Nephron (organoid): Measurements from ENCODE around the gene SERPINA10.
"Not testable (repeated sequence)": the region's sequence is repeated elsewhere in the genome, so short reads cannot be mapped to it uniquely, and the experiment has no call there.

ENCODE experiments used
- H3K27ac Mint-ChIP-seq, 3 experiments: 2 replicates each; pipeline ENCODE4 v1.8.0; 2020; ENCODE audit warnings: mixed read lengths in 3 of 3, mild to moderate bottlenecking in 2 of 3, moderate library complexity in 1 of 3
- H3K27me3 Mint-ChIP-seq: 2 replicates; pipeline ENCODE4 v1.8.0; 2021; ENCODE audit warnings: low read depth, mild to moderate bottlenecking, moderate library complexity, mixed read lengths
- H3K36me3 Mint-ChIP-seq: 2 replicates; pipeline ENCODE4 v1.8.0; 2020; ENCODE audit warnings: low read depth, mixed read lengths
- H3K4me1 Mint-ChIP-seq: 2 replicates; pipeline ENCODE4 v1.8.0; 2020; ENCODE audit warnings: mixed read lengths
- H3K4me3 Mint-ChIP-seq, 3 experiments: 2 replicates each; pipeline ENCODE4 v1.8.0; 2020; ENCODE audit warnings: mild to moderate bottlenecking in 3 of 3, mixed read lengths in 3 of 3, moderate library complexity in 2 of 3
- H3K9me3 Mint-ChIP-seq: 2 replicates; pipeline ENCODE4 v1.8.0; 2020; ENCODE audit warnings: mixed read lengths
- TF ChIP-seq, protein P1 (sequence below), 3 experiments: fragments of 200-600 bp; sonication (generic); IDR thresholded peaks; one replicate each; pipeline ENCODE4 v1.5.0; 2021; ENCODE audit warnings: antibody characterized with exemption in 3 of 3; ENCODE audit not compliant: unreplicated experiment in 3 of 3

SERPINA10 gene

DNA sequence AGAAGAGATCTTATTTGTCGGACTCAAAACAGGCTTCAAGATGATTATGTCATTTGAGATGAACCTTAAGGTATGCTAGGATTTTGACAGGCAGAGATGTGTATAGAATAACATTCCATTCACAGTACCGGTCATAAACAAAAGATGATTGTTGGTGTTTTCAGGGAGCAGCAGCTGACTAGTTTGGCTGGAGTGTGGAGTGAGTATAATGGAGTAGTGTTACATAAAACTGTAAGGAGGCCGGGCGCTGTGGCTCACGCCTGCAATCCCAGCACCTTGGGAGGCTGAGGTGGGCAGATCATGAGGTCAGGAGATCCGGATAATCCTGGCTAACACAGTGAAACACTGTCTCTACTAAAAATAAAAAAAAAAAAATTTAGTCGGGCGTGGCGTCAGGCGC lies 23.9 kb downstream of the SERPINA10 start:
- Mint-ChIP-seq H3K4me1 (peaks cover 5% of the 10 kb centered on the region), H3K4me3 (no peak overlapping the region), H3K27me3 (no peaks in the 10 kb centered on the region), H3K27ac (no peak overlapping the region), H3K9me3 (no peaks in the 10 kb centered on the region), H3K36me3 (no peaks in the 10 kb centered on the region)
- TF ChIP-seq, protein P1, sequence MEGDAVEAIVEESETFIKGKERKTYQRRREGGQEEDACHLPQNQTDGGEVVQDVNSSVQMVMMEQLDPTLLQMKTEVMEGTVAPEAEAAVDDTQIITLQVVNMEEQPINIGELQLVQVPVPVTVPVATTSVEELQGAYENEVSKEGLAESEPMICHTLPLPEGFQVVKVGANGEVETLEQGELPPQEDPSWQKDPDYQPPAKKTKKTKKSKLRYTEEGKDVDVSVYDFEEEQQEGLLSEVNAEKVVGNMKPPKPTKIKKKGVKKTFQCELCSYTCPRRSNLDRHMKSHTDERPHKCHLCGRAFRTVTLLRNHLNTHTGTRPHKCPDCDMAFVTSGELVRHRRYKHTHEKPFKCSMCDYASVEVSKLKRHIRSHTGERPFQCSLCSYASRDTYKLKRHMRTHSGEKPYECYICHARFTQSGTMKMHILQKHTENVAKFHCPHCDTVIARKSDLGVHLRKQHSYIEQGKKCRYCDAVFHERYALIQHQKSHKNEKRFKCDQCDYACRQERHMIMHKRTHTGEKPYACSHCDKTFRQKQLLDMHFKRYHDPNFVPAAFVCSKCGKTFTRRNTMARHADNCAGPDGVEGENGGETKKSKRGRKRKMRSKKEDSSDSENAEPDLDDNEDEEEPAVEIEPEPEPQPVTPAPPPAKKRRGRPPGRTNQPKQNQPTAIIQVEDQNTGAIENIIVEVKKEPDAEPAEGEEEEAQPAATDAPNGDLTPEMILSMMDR (IDR thresholded peaks at IDR 0.05; ENCODE audit: unreplicated experiment in 3 of 3), result no peak

DNA sequence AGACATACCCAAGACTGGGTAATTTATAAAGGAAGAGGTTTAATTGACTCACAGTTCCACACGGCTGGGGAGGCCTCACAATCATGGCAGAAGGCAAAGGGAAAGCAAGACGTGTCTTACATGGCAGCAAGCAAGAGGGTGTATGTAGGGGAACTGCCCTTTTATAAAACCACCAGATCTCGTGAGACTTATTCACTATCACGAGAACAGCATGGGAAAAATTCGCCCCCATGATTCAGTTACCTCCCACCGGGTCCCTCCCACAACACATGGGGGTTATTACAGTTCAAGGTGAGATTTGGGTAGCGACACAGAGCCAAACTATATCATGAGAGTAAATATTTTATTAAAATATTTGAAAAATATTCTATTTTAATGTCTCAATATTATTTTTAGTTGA lies 24.5 kb downstream of the SERPINA10 start:
- not testable (repeated sequence) for H3K36me3 Mint-ChIP-seq, H3K27me3 Mint-ChIP-seq, H3K4me3 Mint-ChIP-seq, H3K27ac Mint-ChIP-seq, H3K9me3 Mint-ChIP-seq, H3K4me1 Mint-ChIP-seq

DNA sequence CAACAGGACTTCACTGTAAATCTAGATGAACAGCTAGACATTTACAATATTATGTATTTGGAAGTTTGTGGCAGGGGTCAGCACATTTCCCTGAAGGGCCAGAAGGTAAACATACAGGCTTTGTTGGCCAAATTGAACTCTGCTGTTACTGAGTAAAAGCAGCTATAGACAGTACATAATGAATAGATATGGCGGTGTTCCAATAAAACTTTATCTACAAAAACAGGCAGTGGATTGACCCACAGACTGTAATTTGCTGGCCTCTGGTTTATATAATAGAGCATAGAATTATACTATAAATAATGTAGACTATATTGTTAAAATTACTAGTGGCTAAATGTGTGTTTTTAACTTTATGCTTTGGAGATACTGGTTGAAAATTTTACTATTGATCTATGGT lies 25.7 kb downstream of the SERPINA10 start:
- no peaks in the 10 kb centered on the region for H3K27me3 Mint-ChIP-seq
- peaks cover 7% of the 10 kb centered on the region for H3K9me3 Mint-ChIP-seq
- peaks cover 5% of the 10 kb centered on the region for H3K4me1 Mint-ChIP-seq
- TF ChIP-seq, protein P1 (IDR thresholded peaks at IDR 0.05; ENCODE audit: unreplicated experiment in 3 of 3), result no peak
- no peak overlapping the region for H3K4me3 Mint-ChIP-seq
- no peak overlapping the region for H3K27ac Mint-ChIP-seq
- no peaks in the 10 kb centered on the region for H3K36me3 Mint-ChIP-seq

DNA sequence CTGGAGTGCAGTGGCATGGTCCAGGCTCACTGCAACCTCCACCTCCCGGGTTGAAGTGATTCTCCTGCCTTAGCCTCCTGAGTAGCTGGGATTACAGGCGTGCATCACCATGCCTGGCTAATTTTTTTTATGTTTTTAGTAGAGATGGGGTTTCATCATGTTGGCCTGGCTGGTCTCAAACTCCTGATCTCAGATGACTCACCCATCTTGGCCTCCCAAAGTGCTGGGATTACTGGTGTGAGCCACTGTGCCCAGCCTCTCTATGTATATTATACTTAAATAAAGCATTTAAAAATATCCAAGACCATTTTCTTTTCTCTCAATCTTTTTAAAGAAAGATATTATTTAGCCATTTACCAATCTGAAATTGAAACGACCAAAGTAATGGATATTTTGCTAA lies 28.9 kb downstream of the SERPINA10 start:
- not testable (repeated sequence) for H3K36me3 Mint-ChIP-seq, H3K27me3 Mint-ChIP-seq, H3K27ac Mint-ChIP-seq, H3K4me1 Mint-ChIP-seq, H3K4me3 Mint-ChIP-seq
- peaks cover 13% of the 10 kb centered on the region for H3K9me3 Mint-ChIP-seq

DNA sequence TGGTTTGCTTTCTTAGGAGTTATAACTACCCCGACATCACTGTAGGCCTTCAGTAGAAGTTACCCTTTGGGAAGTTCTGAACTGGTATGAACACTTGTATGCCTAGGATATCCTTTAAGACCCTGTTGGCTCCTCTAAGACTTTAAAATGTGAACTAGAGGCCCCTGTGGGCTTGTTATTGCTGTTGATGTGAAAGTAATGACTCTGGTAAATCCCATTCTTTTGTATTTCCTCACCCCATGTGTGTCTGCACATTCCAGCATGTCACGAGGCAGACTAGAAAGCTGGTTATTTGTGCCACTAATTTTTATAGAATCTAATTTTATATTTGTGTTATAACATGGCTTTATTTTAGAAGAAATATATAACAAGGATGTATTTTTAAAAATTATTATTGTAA lies 48.9 kb downstream of the SERPINA10 start:
- TF ChIP-seq, protein P1 (IDR thresholded peaks at IDR 0.05; ENCODE audit: unreplicated experiment in 3 of 3), result no peak
- no peaks in the 10 kb centered on the region for H3K27me3 Mint-ChIP-seq
- no peaks in the 10 kb centered on the region for H3K9me3 Mint-ChIP-seq
- no peak overlapping the region for H3K4me3 Mint-ChIP-seq
- no peak overlapping the region for H3K27ac Mint-ChIP-seq
- no peaks in the 10 kb centered on the region for H3K36me3 Mint-ChIP-seq
- no peaks in the 10 kb centered on the region for H3K4me1 Mint-ChIP-seq

DNA sequence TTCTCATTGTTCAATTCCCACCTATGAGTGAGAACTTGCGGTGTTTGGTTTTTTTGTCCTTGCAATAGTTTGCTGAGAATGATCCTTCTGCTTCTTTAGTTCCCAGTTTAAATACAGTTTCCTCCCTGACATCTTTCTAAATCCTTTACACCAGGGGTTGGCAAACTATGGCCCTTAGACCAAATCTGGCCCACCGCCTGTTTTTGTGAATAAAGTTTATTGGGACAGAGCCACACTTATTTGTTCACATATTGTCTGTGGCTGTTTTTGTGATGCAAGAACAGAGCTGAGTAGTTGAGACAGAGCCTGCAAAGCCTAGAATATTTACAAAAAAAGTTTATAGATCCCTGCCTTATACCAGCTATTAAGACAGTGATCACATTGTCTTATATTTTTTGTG lies 53.7 kb downstream of the SERPINA10 start:
- no peaks in the 10 kb centered on the region for H3K9me3 Mint-ChIP-seq
- no peak overlapping the region for H3K27ac Mint-ChIP-seq
- H3K4me1 Mint-ChIP-seq, result no peaks in the 10 kb centered on the region
- H3K27me3 Mint-ChIP-seq, result peaks cover 3% of the 10 kb centered on the region
- H3K4me3 Mint-ChIP-seq, result no peak overlapping the region
- H3K36me3 Mint-ChIP-seq, result no peaks in the 10 kb centered on the region
- TF ChIP-seq, protein P1 (IDR thresholded peaks at IDR 0.05; ENCODE audit: unreplicated experiment in 3 of 3), result no peak

DNA sequence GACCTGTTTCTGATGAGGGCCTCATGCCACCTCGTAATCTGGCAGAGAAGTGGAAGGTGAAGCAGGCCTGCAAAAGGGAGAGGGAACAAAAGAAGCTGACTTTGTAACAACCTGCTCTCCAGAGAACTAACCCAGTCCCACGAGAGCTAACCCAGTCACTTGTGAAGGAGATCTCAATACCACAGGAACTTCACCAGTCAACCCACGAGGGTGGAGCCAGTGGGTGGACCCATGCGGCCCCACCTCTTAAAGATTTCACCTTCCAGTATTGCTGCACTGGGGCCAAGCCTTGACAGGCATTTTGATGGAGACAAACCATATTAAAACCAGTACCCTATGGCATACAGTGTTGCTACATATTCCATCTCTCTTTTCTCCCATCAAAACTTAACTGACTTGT lies 55.1 kb downstream of the SERPINA10 start:
- Mint-ChIP-seq H3K4me1 (no peaks in the 10 kb centered on the region), H3K9me3 (no peaks in the 10 kb centered on the region), H3K36me3 (no peaks in the 10 kb centered on the region), H3K4me3 (no peak overlapping the region), H3K27me3 (peaks cover 3% of the 10 kb centered on the region), H3K27ac (no peak overlapping the region)
- TF ChIP-seq, protein P1 (IDR thresholded peaks at IDR 0.05; ENCODE audit: unreplicated experiment in 3 of 3), result no peak
